GM10266 (cell line): ENCODE measurements around the gene IMMP1L.
A peak's percentile ranks its signal among the peaks of the same experiment; 100 is the strongest.

Source experiments
- DNase-seq: peaks from one replicate; pipeline ENCODE4 v3.0.0; 2012; ENCODE audit errors: extremely low spot score
- TF ChIP-seq, protein P1 (sequence below): IDR thresholded peaks from 2 replicates; pipeline ENCODE4 v1.5.1; 2012; ENCODE audit warnings: mild to moderate bottlenecking, low read depth; ENCODE audit not compliant: control insufficient read depth, insufficient read depth; ENCODE audit errors: missing control alignments

The IMMP1L gene, protein sequence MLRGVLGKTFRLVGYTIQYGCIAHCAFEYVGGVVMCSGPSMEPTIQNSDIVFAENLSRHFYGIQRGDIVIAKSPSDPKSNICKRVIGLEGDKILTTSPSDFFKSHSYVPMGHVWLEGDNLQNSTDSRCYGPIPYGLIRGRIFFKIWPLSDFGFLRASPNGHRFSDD

DNA sequence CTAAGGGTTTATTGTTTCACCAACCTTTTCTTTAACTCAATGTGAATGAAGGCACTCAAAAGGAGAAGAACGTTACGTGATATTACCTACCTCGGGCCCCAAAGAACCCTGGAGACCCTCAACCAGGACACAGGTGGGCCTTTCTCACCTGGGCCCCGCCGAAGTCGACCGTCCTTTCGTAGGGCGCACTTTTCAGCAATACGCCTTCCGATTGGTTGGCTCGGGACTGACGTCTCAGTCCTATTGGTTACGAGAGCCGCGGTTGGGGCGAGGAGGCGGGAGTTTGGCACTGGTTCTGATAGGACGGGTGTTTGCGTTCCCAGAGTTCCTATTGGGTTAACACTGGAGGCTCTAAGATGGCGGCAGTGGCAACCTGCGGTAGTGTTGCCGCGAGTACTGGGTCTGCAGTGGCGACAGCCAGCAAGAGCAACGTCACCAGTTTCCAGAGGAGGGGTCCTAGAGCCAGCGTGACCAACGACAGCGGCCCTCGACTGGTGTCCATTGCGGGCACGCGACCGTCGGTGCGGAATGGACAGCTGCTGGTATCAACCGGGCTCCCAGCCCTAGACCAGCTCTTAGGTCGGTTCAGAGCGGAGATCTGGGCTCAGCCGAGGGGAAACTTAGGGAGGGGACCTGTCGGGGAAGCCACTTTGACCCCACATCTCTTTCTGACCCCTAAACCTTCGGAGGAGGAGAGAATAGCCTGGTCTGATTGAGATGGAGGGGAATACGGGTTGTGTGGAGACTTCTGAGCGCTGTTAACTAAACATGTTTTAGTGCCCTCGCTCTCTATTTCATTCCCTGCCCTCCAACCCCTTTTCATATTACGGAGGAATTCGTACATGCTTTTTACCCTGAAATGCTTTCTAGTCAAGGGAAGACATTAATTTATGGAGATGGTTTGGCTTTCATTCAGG is at the start of gene IMMP1L, which contains the start of gene ELP4:
Gene IMMP1L, minus strand, starts transcription at position 194 of the 917 bp plus-strand sequence. CDS start 46,346 bp downstream, outside the sequence.
Gene ELP4, plus strand, starts transcription at position 339 of the 917 bp plus-strand sequence. Its CDS starts 18 bp downstream, at position 357.
- TF ChIP-seq, protein P1, sequence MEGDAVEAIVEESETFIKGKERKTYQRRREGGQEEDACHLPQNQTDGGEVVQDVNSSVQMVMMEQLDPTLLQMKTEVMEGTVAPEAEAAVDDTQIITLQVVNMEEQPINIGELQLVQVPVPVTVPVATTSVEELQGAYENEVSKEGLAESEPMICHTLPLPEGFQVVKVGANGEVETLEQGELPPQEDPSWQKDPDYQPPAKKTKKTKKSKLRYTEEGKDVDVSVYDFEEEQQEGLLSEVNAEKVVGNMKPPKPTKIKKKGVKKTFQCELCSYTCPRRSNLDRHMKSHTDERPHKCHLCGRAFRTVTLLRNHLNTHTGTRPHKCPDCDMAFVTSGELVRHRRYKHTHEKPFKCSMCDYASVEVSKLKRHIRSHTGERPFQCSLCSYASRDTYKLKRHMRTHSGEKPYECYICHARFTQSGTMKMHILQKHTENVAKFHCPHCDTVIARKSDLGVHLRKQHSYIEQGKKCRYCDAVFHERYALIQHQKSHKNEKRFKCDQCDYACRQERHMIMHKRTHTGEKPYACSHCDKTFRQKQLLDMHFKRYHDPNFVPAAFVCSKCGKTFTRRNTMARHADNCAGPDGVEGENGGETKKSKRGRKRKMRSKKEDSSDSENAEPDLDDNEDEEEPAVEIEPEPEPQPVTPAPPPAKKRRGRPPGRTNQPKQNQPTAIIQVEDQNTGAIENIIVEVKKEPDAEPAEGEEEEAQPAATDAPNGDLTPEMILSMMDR, result no peak
- DNase-seq, result peak; percentile 93

DNA sequence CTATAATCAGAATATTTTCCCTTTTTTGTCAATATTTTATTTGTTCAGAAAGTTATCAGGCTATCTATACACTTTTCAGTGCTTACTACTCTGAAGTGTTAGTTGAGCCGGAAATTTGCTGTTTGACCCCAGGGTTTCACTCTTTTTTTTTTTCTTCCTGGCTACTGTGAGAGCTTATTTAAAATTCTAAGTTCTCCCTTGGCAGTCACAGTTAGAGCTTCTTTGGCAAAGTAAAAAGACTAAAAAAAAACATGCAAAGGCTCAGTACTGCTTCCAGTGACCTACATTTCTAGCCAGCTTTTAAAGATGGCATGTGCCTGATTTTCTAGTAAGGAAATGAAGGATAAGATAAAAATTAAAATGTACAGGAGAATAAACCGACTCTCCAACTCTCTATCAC is 48.6 kb upstream of the IMMP1L start:
- TF ChIP-seq, protein P1, result no peak
- no peak for DNase-seq

DNA sequence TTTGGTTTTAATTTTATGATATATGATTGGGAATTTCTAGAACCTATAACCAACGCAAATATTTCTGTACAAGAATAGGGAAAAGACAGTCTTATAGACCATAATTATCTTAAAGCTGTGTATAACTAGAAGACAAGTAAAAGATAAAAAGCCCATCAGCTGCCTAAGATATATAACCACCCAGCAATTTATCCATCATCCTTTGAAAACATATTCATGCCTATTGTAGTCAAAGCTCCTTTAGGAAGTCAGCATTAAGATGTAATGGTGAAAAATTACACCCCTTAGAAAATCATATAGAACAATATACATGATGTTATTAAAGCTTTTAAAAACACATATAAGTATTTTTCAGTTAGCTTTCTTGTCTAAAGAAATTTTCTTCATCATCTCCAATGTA is 46.5 kb upstream of the IMMP1L start:
- TF ChIP-seq, protein P1, result no peak
- no peak for DNase-seq

DNA sequence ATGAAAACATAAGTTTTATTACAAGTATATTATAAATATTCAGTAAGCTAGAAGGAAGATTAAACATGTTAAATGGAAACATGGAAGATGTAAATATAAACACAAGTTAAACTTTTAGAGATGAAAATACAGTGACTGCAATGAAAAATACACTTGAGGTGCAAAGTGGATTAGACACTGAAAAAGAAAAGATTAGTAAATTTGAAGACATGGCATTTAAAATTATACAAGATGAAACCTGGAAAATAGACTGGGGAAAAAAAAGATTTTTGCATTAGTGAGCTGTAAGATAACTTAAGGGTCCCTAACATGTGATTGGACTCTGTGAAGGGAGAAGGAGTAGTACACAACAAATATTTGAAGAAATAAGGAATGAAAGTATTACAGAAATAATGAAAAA is 33.4 kb upstream of the IMMP1L start:
- DNase-seq, result no peak
- TF ChIP-seq, protein P1, result no peak

DNA sequence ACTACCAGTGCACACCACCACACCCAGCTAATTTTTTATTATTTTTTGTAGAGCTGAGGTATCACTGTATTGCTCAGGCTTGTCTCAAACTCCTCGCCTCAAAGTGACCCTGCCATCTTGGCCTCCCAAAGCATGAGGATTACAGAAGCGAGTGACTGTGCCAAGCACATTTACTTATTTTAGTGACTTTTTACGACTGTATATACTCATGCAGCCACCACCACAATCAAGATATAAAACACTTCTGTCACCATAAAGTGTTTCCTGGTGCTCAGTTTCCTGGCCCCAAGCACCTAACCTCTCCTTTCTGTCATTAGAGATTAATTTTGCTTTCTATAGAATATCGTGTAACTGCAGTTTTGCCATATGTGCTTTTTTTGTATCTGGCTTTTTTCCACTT is 26.1 kb upstream of the IMMP1L start:
- DNase-seq, result no peak
- TF ChIP-seq, protein P1, result no peak

DNA sequence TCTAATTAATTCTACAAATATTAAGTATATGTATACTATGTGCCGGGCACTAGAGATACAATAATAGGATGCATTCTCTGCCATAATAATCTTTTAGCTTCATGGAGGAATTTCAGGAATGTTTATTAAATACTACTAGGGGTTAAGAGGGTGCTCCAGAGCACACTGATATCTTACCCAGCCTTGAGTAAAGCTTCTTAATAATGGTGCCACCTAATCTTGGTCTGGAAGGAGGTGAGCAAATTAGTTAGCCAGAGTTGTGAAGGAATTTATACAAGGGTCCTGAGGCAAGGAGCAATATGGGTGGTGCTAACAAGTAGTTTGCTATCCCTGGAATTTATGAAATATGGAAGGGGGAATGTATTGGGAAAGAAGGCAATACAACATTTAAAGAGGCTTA is 21.9 kb upstream of the IMMP1L start:
- TF ChIP-seq, protein P1, result no peak
- no peak for DNase-seq

DNA sequence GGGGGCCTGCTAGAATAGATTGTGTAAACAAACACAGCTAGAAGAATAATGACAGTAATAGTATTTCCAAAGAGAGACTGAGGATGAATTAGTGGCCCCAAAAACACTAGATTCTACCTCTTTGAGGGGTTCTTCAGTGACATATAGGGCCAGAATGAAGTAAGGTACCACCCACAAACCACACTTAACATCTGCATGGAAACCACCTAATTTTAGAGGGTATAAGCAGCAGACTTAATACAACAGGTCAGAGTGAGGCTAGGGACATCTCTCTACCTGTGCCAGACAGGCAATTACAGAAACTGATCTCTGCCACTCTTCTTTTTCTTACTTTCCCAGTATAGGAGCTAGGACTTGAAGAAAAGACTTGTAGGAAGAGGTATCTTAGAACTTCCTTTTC is 20.3 kb upstream of the IMMP1L start:
- peak; percentile 8 for DNase-seq
- TF ChIP-seq, protein P1, result no peak
